Measurements from ENCODE around the gene PSD2.

Gene PSD2

GRCh38 chr5:139861889-139862207 is 66.2 kb downstream of the PSD2 start:
- DNase-seq = no peak

GRCh38 chr5:139862313-139862712 is 66.7 kb downstream of the PSD2 start:
- no peak for DNase-seq

GRCh38 chr5:139862803-139863202 is 67.2 kb downstream of the PSD2 start:
- DNase-seq = no peak

- no peak for DNase-seq
These were observed 67.8 kb downstream of the PSD2 start for GRCh38 chr5:139863361-139863760.

- DNase-seq = peak; percentile 64
These were observed 68.4 kb downstream of the PSD2 start for GRCh38 chr5:139863855-139864558.

- DNase-seq = no peak
These were observed 69.3 kb downstream of the PSD2 start for GRCh38 chr5:139864716-139865483.

- no peak for DNase-seq
These were observed 71.5 kb downstream of the PSD2 start for GRCh38 chr5:139867109-139867508.

GRCh38 chr5:139867581-139867980 is 72.0 kb downstream of the PSD2 start:
- no peak for DNase-seq

GRCh38 chr5:139869042-139869790 is 73.6 kb downstream of the PSD2 start:
- DNase-seq = no peak

- DNase-seq = no peak
These were observed 75.1 kb downstream of the PSD2 start for GRCh38 chr5:139870677-139871076.

- DNase-seq = no peak
These were observed 76.0 kb downstream of the PSD2 start for GRCh38 chr5:139871614-139872013.

GRCh38 chr5:139872052-139872766 is 76.6 kb downstream of the PSD2 start:
- no peak for DNase-seq

GRCh38 chr5:139872851-139873794 is 77.5 kb downstream of the PSD2 start:
- no peak for DNase-seq

- no peak for DNase-seq
These were observed 80.3 kb downstream of the PSD2 start for GRCh38 chr5:139875957-139876356.

- DNase-seq = no peak
These were observed 81.6 kb downstream of the PSD2 start for GRCh38 chr5:139877129-139877597.

- DNase-seq = no peak
These were observed 82.5 kb downstream of the PSD2 start for GRCh38 chr5:139878093-139878492.

GRCh38 chr5:139880416-139881142 is 85.0 kb downstream of the PSD2 start:
- no peak for DNase-seq

- no peak for DNase-seq
These were observed 85.6 kb downstream of the PSD2 start for GRCh38 chr5:139881143-139881733.

- no peak for DNase-seq
These were observed 86.7 kb downstream of the PSD2 start for GRCh38 chr5:139882316-139882715.

- no peak for DNase-seq
These were observed 87.4 kb downstream of the PSD2 start for GRCh38 chr5:139882961-139883539.
